DOHH2 (cell line): ENCODE data around the gene ANKRD39.
A peak's percentile ranks its signal among the peaks of the same experiment; 100 is the strongest.

Source experiments
- H3F3A ChIP-seq: fragments of 200-600 bp; sonication (generic), shearing (Covaris generic); 2 replicates; pipeline ENCODE4 v1.6.0; 2016; ENCODE audit warnings: antibody characterized with exemption, mild to moderate bottlenecking; ENCODE audit not compliant: control insufficient read depth, insufficient read depth
- H3K27ac ChIP-seq: fragments of 200-600 bp; sonication (generic); 2 replicates; pipeline ENCODE4 v1.5.1; 2014; ENCODE audit warnings: low read depth, mild to moderate bottlenecking, low read length, moderate library complexity
- H3K27me3 ChIP-seq: fragments of 200-600 bp; sonication (generic); 2 replicates; pipeline ENCODE4 v1.6.1; 2014; ENCODE audit warnings: mild to moderate bottlenecking, low read length, mixed read lengths; ENCODE audit not compliant: control insufficient read depth
- H3K36me3 ChIP-seq: fragments of 200-600 bp; sonication (generic); 2 replicates; pipeline ENCODE4 v1.6.1; 2014; ENCODE audit warnings: mild to moderate bottlenecking, low read length, moderate library complexity, mixed read lengths; ENCODE audit not compliant: control insufficient read depth
- H3K4me1 ChIP-seq: fragments of 200-600 bp; sonication (generic); 2 replicates; pipeline ENCODE4 v1.6.1; 2014; ENCODE audit warnings: mild to moderate bottlenecking, low read length, mixed read lengths; ENCODE audit not compliant: control insufficient read depth
- H3K4me2 ChIP-seq: fragments of 200-600 bp; sonication (generic); 2 replicates; pipeline ENCODE4 v1.6.0; 2014; ENCODE audit warnings: mild to moderate bottlenecking, low read length, moderate library complexity
- H3K4me3 ChIP-seq: fragments of 200-600 bp; sonication (generic); 2 replicates; pipeline ENCODE4 v1.5.1; 2014; ENCODE audit warnings: mild to moderate bottlenecking, low read length, mixed read lengths
- H3K79me2 ChIP-seq: fragments of 200-600 bp; sonication (generic); 2 replicates; pipeline ENCODE4 v1.6.1; 2014; ENCODE audit warnings: mild to moderate bottlenecking, low read length, mixed read lengths; ENCODE audit not compliant: control insufficient read depth
- H3K9me2 ChIP-seq: fragments of 200-600 bp; sonication (generic); replicated peaks from 2 replicates; pipeline ENCODE4 v1.6.1; 2014; ENCODE audit warnings: mild to moderate bottlenecking, low read length, mixed read lengths; ENCODE audit not compliant: control insufficient read depth
- H3K9me3 ChIP-seq: fragments of 200-600 bp; sonication (generic); 2 replicates; pipeline ENCODE4 v1.6.1; 2014; ENCODE audit warnings: antibody characterized with exemption, low read length, mixed read lengths; ENCODE audit not compliant: control insufficient read depth, insufficient read depth
- H4K20me1 ChIP-seq: fragments of 200-600 bp; sonication (generic); 2 replicates; pipeline ENCODE4 v1.6.0; 2014; ENCODE audit warnings: low read depth, mild to moderate bottlenecking, antibody characterized with exemption, low read length, moderate library complexity; ENCODE audit not compliant: control insufficient read depth, insufficient read depth
- CTCF ChIP-seq: fragments of 200-600 bp; sonication (generic); IDR thresholded peaks from one replicate; pipeline ENCODE4 v1.5.1; 2014; ENCODE audit warnings: antibody characterized with exemption, mild to moderate bottlenecking, low read depth, low read length; ENCODE audit not compliant: poor library complexity, severe bottlenecking
- EZH2phosphoT487 ChIP-seq: fragments of 200-600 bp; sonication (generic); IDR thresholded peaks from 2 replicates; pipeline ENCODE4 v1.6.1; 2017; ENCODE audit warnings: borderline replicate concordance, mild to moderate bottlenecking, antibody characterized with exemption, low read length, moderate library complexity, mixed read lengths

ANKRD39 gene

GRCh38 chr2:96841701-96842495 is 15.9 kb downstream of the ANKRD39 start:
- no peak overlapping the region for H3K4me2 ChIP-seq
- no peak overlapping the region for H3K27ac ChIP-seq
- H4K20me1 ChIP-seq = no peaks in the 10 kb centered on the region

GRCh38 chr2:96839875-96840850 is 17.7 kb downstream of the ANKRD39 start:
- H3K27ac ChIP-seq = no peak overlapping the region
- no peaks in the 10 kb centered on the region for H3F3A ChIP-seq
- no peaks in the 10 kb centered on the region for H3K9me3 ChIP-seq
- H3K4me3 ChIP-seq = peak overlapping the region; percentile 42
- peaks cover 17% of the 10 kb centered on the region for H3K4me1 ChIP-seq
- peaks cover under 1% of the 10 kb centered on the region for H3K36me3 ChIP-seq
- no peaks in the 10 kb centered on the region for H3K9me2 ChIP-seq
- no peaks in the 10 kb centered on the region for H4K20me1 ChIP-seq
- TF ChIP-seq EZH2phosphoT487 = no peak
- TF ChIP-seq CTCF = no peak
- no peaks in the 10 kb centered on the region for H3K79me2 ChIP-seq
- H3K27me3 ChIP-seq = no peaks in the 10 kb centered on the region
- peak overlapping the region; percentile 40 for H3K4me2 ChIP-seq

More at GRCh38 chr2:96841701-96842495, 15.9 kb downstream of the ANKRD39 start:
- Histone ChIP-seq H3K36me3 (peaks cover 2% of the 10 kb centered on the region; the same call in 1 of the 2 replicates), H3K79me2 (no peaks in the 10 kb centered on the region), H3K27me3 (no peaks in the 10 kb centered on the region), H3K4me3 (no peak overlapping the region), H3K9me3 (no peaks in the 10 kb centered on the region), H3K9me2 (no peaks in the 10 kb centered on the region), H3K4me1 (peaks cover 17% of the 10 kb centered on the region), H3F3A (no peaks in the 10 kb centered on the region)
- TF ChIP-seq CTCF (no peak), EZH2phosphoT487 (no peak)

- Histone ChIP-seq H3F3A (no peaks in the 10 kb centered on the region), H3K9me3 (no peaks in the 10 kb centered on the region), H3K36me3 (peaks cover 8% of the 10 kb centered on the region), H3K4me2 (peak overlapping the region; percentile 40), H3K4me3 (peak overlapping the region; percentile 42), H3K4me1 (peaks cover 17% of the 10 kb centered on the region), H3K27me3 (no peaks in the 10 kb centered on the region), H4K20me1 (no peaks in the 10 kb centered on the region), H3K79me2 (no peaks in the 10 kb centered on the region), H3K9me2 (no peaks in the 10 kb centered on the region), H3K27ac (no peak overlapping the region)
- TF ChIP-seq CTCF = no peak
- TF ChIP-seq EZH2phosphoT487 = no peak
Observed at GRCh38 chr2:96839293-96839874, 18.4 kb downstream of the ANKRD39 start.
